HG03469 (cell line): ENCODE data around the gene MPZL2.
"Not testable (repeated sequence)": the region's sequence is repeated elsewhere in the genome, so short reads cannot be mapped to it uniquely, and the experiment has no call there.

Source experiments
- ATAC-seq: cut with Tn5 transposase; IDR thresholded peaks from one replicate; pipeline ENCODE4 v1.9.1; 2021; ENCODE audit warnings: mild to moderate bottlenecking, moderate library complexity, moderate number of reproducible peaks; ENCODE audit not compliant: unreplicated experiment

Gene MPZL2

DNA sequence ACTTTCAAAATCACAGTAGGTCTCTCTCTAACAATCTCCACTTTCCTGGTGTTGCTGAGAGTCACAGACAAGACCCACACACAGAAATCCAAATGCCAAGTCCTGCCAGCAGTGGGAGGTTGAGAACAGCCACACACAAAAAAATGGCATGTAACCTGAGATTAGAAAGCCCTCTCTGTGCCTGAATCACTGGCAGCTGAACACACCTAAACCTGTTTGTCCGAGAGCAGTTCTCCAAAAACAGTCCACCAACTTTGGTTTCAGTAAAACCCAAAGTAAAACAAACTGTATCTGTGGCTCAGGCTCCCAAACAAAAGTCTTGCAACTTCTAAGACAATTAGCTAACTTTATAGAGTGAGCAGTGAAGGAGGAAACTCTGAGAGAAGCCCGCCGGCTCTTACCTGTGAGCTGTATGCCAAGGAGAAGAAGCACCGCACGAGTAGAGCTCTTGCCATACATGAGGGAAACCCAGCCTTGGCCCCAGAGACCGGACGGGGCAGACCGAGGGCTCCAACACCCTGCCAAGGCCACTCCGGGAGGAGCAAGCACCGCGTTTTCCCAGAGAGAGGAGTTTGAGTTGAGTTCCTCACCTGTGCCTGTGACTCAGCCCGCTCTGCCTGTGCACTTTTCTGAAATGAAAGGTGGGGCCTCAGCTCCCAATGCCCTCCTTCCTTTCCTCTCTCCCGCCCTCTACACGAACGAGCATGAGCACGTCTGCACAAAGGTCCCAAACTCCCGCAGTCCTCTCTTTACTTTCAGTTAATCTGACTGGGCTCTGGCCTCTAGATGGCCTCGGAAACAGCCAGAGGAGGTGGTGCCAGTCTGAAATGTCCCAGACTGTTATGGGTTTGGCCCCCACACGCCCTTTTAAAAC is at the start of gene MPZL2:
Gene MPZL2 (minus strand): TSS at position 603 of the 874 bp plus-strand sequence. CDS start 144 bp downstream, at position 459.
- no peak for ATAC-seq

DNA sequence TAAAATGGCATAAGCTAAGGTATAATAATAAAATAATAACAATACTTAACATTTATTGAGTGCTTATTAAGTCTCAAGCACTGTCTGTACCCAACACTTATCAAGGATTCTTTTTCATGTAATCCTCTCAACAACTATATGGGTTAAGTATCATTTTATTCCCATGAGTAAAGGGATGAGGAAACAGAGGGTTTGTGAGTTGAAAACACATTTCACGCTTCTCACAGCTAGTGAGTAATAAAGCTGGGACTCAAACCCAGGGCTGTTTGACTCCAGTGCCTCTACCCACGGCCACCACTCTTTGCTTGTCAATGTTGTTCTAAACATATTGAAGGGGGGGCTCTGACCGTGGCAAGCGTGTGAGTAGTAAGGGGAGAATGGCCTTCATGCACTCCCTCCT is 49.1 kb upstream of the MPZL2 start:
- no peak for ATAC-seq

DNA sequence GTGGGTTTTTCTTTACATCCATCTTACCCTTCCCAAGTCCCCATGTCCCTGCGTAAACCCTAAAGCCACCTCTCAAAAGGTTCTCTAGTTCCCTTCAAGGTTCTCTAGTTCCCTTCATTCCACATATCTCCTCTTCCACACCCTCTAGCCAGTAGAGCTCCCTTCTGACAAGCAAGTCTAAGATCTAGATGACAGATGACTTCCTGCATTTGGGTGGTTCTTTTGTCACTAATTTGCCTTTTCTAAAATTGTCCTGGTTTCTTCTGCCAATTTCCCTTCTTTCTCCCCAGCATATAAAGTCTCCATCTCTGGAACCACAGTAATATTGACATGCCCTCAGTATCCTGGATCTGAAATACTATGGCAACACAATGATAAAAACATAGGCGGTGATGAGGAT is 48.2 kb upstream of the MPZL2 start:
- no peak for ATAC-seq

DNA sequence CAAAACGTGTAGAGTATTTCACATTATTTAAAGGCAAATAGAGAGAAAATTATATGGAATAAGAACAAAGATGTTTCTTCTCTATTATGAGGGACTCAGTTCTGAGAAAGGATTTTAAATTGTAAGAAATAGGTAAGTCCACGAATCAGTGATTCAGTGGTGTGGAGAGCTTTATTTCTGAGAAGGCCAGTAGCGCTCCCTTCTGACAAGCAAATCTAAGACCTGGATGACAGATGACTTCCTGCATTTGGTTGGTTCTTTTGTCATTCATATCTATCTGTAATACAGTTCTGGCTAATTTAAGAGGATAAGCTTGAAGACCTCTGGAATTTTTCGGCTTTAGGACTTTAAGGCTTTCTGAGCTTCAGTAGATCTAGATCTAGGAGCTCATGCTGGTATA is 47.4 kb upstream of the MPZL2 start:
- ATAC-seq, result no peak

DNA sequence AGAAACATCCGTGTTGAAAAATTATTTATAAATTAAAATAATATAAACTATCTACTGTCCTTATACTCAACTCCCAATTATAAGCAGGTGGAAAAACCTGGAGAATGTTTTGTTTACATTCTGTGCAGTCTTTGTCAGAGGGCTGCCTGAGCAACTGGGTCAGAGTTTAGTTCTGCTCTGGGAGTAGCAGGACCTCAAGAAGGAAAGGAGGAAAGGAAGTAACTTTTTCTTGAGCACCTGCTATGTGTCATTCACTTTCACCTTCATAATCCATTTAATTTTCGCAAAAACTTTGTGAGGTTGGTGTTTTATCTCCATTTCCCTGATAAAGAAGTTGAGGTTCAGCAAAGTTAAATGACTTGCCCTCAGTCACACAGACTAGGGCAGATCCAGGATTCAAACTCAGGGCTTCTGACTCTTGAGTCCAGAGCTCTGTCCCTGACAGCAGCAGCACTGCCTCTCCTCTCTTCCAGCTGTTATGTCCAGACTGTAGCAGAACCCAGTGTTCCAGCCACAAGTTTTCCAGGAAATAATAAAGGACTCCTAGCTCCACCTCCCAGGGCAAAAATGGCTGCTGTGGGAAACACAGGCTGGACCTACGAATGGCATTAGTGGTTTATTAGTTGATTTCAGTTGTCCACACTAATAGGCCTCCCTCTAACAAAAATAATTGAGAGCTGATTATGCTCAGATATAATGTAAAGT is 46.8 kb upstream of the MPZL2 start:
- no peak for ATAC-seq

DNA sequence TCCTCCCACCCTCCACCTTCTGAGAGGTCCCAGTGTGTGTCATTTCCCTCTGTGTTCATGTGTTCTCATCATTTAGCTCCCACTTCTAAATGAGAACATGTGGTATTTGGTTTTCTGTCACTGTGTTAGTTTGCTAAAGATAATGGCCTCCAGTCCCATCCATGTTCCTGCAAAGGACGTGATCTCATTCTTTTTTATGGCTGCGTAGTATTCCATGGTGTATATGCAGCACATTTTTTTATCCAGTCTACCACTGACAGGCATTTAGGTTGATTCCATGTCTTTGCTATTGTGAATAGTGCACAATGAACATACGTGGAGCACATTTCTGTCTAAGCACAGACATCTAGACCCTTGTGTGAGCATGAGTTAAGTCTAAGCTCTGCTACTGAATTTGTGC is 46.2 kb upstream of the MPZL2 start:
- no peak for ATAC-seq

DNA sequence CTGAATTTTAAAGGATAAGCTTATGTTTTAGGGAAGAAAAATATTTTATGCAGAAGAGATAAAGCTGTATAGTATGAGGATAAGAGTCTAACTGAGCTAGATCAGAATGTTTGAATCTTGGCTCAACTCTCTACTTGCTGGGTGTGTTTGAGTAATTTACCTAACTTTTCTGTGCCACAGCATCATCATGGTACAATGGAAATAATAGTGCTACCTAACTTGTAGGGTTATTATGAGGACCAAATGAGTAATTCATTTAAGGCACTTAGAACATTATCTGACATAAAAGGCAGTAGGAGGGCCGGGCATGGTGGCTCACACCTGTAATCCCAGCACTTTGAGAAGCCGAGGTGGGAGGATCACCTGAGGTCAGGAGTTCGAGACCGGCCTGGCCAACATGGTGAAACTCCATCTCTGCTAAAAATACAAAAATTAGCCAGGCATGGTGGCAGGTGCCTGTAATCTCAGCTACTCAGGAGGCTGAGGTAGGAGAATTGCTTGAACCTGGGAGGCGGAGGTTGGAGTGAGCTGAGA is 45.0 kb upstream of the MPZL2 start:
- ATAC-seq, result not testable (repeated sequence)

DNA sequence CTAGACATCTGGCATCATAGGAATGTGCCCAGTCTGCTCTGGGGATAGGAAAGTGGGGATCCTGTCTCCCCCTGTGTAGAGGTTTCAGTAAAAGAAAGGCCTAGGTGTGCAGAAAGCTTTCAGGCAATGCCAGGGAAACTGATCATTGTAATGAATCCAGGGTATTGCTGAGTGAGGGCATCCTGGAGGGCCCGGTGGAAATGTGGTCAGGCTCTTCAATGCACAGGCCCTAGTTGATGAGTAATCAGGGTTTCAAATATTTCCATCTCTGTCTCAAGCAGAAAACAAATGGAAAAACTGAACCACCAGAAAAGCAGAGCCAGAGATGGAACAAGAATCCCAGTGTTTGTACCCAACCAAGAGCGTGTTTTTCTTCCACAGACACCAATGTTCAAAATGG is 42.5 kb upstream of the MPZL2 start:
- ATAC-seq, result no peak

DNA sequence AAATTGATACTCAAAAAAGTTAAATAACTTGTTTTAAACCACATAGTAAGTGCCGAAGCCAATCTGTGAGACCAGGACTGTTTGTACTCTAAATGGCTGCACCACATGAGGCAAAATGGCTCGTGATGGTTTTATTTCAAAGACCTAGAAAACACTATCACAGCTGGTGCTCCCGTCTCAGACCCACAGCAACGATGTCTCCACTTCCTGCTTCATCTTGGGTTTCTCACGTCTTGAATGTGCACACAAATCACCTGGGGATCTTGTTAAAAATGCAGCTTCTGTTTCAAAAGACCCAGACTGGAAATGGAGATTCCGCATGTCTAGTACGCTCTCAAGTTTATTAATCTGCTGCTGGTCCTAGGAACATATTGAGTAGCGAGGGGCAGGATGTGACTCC is 41.6 kb upstream of the MPZL2 start:
- no peak for ATAC-seq

DNA sequence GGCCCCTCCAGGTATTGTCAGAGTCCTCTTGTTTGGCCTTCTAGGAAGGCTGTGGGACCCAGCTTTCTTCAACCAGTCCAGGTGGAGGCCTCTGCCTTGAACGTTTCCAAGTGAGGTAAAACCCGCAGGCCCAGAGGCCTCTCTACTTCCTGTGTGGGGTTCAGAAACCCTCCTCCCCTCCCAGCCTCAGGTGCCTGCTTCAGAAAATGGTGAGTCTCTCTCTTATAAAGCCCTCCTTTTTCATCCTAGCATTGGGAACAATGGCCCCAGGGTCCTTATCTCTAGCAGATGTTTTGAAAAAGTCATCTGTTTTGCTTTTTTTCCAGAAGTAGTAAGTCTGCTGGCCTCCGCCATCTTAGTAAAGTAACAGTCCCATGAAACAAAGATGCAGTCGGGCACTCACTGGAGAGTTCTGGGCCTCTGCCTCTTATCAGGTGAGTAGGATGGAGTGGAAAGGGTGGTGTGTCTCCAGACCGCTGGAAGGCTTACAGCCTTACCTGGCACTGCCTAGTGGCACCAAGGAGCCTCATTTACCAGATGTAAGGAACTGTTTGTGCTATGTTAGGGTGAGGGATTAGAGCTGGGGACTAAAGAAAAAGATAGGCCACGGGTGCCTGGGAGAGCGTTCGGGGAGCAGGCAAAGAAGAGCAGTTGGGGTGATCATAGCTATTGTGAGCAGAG is 40.6 kb upstream of the MPZL2 start, which contains the start of gene CD3E:
Gene CD3E (plus strand): TSS at position 163 of the 681 bp plus-strand sequence. CDS start 223 bp downstream, at position 386.
- ATAC-seq, result no peak

DNA sequence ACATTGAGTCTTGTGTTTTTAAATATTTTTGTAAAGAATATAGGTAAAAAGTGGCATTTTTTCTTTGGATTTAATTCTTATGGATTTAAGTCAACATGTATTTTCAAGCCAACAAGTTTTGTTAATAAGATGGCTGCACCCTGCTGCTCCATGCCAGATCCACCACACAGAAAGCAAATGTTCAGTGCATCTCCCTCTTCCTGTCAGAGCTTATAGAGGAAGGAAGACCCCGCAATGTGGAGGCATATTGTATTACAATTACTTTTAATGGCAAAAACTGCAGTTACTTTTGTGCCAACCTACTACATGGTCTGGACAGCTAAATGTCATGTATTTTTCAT is 40.1 kb upstream of the MPZL2 start:
- ATAC-seq, result no peak

DNA sequence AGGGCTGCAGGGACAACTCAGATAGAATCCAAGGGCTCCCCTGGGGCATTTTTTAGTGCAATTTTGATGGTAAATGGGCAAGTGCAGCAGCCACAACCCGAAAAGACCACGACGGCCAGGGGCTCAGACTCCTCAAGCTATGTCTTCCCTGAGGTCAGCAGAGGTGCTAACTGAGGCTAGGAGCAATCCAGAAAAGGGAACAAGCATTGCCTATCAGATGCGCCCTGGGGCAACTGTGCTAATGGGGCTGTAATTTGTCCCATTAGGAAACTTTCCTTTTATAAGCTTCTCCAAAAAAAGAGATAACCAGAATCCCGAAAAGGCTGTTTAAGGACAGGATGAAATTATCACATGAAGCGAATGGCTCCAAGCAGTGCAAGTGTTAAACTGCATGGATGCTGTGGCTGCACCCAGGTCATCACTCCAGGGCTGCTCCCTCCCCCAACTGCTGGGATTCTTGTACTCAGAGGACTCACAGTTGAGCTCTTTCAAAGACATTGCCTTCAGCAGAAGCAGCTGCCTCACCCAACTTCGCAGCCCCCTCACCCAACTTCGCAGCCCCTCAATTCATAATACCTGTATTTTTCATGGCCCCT is 37.6 kb upstream of the MPZL2 start:
- no peak for ATAC-seq

DNA sequence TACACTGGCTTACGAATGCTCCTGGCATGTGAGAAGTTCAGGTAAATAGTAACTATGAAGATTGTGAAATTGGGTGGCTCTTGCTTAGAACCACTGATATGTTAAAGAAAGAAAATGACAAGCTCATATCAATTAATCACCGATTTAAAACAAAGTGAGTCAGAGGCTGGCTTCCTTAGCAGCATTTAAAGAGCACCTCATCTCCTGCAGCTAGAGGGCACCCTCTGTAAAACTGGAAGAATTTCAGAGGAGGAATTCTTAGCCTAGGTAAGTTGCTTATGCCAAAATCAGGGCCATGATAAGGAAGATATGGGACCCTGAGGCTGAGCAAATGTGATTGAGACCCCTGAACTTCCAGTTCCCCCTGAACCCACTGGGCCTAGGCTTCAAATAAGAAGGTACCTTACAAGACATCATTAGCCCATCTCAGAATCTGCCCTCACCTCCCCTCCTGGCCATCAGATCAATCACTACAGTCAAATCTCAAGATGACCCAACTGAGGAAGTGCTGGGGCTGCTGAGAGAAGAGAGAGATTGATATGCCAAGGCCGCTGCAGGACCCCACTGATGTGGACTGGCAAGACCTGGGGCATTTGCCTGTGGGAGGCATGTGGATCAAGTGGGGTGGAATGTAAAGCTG is 31.8 kb upstream of the MPZL2 start:
- ATAC-seq, result no peak

DNA sequence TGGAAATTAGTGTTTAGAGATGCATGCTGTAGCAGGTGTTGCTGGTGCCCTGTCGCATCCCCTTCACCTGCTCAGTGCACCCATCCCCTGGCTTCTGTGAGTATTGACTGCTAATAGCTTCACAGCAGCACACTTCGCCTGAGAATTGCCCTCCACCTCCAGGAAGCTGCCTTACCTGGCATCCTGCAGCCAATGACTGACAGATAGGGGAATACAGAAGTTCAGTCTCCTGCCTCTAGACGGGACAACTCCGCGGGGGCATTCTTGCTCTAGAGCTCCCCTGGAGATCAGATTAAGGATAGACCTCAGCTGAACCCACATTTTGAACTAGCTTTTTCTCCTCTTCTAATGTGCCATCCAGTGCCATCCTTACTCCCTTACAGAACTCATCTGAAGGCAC is 31.1 kb upstream of the MPZL2 start:
- ATAC-seq, result no peak

DNA sequence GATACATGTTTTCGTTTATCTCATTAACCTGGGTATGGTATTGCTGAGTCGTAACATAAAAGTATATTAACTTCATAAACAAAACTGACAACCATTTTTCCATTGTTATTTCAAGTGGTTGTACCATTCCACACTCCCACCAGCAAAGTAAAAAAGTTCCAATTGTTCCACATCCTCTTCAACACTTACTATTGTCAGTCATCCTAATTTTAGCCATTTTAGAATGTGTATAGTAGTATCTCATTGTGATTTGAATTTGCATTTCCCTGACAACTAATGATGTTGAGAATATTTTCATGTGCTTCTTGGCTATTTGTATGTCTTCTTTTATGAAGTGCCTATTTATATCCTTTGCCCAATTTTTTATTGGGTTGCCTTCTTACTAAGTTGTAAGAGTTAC is 30.0 kb upstream of the MPZL2 start:
- no peak for ATAC-seq

DNA sequence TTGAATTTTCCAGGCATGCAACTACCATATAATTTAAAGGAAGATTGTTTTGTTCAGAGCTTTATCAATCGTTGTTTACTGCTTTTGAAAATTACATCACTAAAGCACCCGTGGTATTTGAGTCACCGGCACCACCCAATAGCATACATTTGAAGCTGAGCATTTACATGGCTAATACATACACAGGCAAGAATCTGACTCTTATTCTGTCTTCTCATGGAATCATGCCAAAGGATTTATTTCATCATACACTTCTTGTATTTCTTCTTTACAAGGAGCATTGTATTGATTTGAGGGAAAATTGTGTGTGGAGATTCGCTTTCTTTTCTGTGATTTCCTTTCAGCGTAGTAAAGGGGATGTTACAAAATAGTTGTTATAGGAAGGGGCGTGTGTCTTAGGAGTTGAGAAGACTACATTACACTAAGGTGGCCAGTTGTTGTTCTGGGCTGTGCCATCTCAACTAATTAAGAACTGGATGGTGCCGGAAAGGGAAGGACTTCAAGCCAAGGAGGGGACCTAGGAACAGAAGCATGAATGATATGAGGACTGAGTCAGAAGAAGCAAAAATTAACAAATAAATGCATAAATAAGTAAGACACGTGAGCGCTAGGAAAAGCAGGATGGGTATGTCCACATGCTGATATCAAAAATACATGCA is 27.5 kb upstream of the MPZL2 start:
- ATAC-seq, result no peak

DNA sequence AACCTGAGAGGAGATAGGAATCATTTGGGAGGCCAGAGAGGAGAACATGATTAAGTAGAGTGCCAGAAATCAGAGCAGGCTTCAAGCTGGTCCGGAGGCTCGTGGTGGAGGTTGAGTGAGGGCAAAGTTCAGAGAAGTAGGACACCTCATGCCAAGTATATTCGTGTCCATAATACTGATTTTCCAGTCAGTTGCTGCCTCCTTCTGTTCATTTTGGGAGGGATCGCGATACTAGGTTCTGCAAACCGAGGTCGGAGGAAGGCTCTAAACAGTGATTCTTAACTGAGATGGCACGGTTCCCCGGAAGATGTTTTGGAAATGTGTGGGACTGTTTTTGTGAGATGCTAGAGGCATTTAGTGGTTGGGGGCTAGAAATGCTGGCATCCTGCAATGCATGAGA is 26.8 kb upstream of the MPZL2 start:
- no peak for ATAC-seq

DNA sequence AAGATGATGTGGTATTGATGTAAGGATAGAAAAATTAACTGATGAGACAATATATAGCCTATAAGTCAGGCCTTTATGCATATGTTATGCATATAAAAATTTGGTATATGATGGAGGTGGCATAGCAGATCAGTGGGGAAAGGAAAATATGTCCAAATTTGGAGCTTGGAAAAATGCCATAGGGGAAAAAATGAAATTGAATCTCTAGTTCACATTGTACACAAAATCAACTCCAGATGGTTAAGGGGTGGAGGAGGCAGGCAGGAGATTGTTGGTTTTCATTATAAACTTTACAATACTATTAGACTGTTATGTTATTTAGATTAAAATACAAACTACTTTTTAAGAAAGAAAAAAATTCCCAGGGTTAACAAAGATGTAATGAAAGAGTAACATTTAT is 25.3 kb upstream of the MPZL2 start:
- no peak for ATAC-seq

DNA sequence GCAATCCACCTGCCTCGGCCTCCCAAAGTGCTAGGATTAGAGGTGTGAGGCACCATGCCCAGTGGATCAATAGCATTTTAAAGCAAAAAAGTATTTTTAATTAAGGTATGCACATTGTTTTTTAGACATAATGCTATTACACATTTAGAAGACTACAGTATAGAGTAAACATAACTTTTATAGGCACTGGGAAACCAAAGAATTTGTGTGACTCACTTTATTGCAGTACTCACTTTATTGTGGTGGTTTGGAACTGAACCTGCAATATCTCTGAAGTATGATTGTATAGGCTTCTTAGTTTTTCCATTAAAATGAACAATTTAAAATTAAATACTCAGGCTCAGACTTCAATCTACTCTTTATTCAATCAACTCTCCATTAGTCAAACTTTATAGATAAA is 22.9 kb upstream of the MPZL2 start:
- ATAC-seq, result no peak

DNA sequence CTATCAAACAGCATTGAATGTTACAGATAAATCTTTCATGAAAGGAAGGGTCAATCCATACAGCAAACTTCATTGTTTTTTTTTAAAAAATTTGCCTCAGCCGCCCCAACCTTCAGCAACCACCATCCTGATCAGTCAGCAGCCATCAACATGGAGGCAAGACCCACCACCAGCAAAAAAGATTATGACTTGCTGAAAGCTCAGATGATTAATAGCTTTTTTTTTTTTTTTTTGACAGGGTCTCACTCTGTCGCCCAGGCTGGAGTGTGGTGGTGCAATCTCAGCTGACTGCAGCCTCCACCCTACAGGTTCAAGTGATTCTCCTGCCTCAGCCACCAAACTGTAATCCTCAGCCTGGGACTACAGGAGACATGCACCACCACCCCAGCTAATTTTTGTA is 22.4 kb upstream of the MPZL2 start:
- no peak for ATAC-seq
